Measurements from ENCODE around the gene ZNF462. TPM values are rescaled to one million over a fixed set of nuclear protein-coding genes. Genes with fewer than 3 reads are reported as not detected.

Gene ZNF462
- total RNA-seq, 3 donors from 2014 or later (not counting 1 experiment from before 2014, with no cell fraction given): 0.33 to 0.93 (median 0.35) TPM

GRCh38 chr9:106921341-106921899, 58.5 kb downstream of the ZNF462 start:
- Histone ChIP-seq H3K9me3 (ENCODE audit: control insufficient read depth, insufficient read depth, low read length) (peaks cover 3% of the 10 kb centered on the region), H3K27ac (ENCODE audit: low read length) (peak overlapping the region; percentile 10), H3K36me3 (ENCODE audit: control insufficient read depth, insufficient read depth, low read length) (no peaks in the 10 kb centered on the region), H3K27me3 (ENCODE audit: control insufficient read depth, insufficient read depth, low read length) (no peaks in the 10 kb centered on the region), H3K4me3 (ENCODE audit: low read length) (no peak overlapping the region), H3K4me1 (ENCODE audit: control insufficient read depth, insufficient read depth, low read length) (peaks cover 17% of the 10 kb centered on the region)
- no peak for TF ChIP-seq CTCF (IDR thresholded peaks at IDR 0.05)
- Mint-ChIP-seq H3K4me1 (peaks cover 11 to 17% of the 10 kb centered on the region in 2 donors), H3K9me3 (peaks cover 0 to 2% of the 10 kb centered on the region in 2 donors), H3K27me3 (ENCODE audit: low read depth in 2 of 2) (peaks cover 0 to 2% of the 10 kb centered on the region in 2 donors), H3K27ac (peak overlapping the region; percentile 42 to 82), H3K4me3 (no peak overlapping the region), H3K36me3 (no peaks in the 10 kb centered on the region)
- WGBS (ENCODE audit: insufficient coverage): 36% methylated on average over 3 of the region's 3 CpGs
- ATAC-seq (peak; percentile 85 to 98 (median 97)), DNase-seq (peak in 1 of 2 donors; percentile 57)
- intact Hi-C loops (cut with micrococcal nuclease): no loop called here

- no CpG with 5 or more reads among the region's 1 CpG for WGBS (ENCODE audit: insufficient coverage)
- Mint-ChIP-seq H3K27me3 (ENCODE audit: low read depth in 2 of 2) (no peaks in the 10 kb centered on the region), H3K36me3 (no peaks in the 10 kb centered on the region), H3K9me3 (peaks cover 0 to 2% of the 10 kb centered on the region in 2 donors), H3K27ac (no peak overlapping the region), H3K4me3 (no peak overlapping the region), H3K4me1 (peaks cover 11 to 17% of the 10 kb centered on the region in 2 donors)
- ATAC-seq: no peak
- no peak for DNase-seq
- intact Hi-C loops (cut with micrococcal nuclease): no loop called here
- Histone ChIP-seq H3K27me3 (ENCODE audit: control insufficient read depth, insufficient read depth, low read length) (no peaks in the 10 kb centered on the region), H3K9me3 (ENCODE audit: control insufficient read depth, insufficient read depth, low read length) (peaks cover 3% of the 10 kb centered on the region), H3K27ac (ENCODE audit: low read length) (no peak overlapping the region), H3K4me3 (ENCODE audit: low read length) (no peak overlapping the region), H3K36me3 (ENCODE audit: control insufficient read depth, insufficient read depth, low read length) (no peaks in the 10 kb centered on the region), H3K4me1 (ENCODE audit: control insufficient read depth, insufficient read depth, low read length) (peaks cover 17% of the 10 kb centered on the region)
- no peak for TF ChIP-seq CTCF (IDR thresholded peaks at IDR 0.05)
Measured at GRCh38 chr9:106922026-106922425, 59.1 kb downstream of the ZNF462 start.

GRCh38 chr9:106925392-106925791, 62.4 kb downstream of the ZNF462 start:
- ATAC-seq (no peak), DNase-seq (no peak)
- H3K27me3 Mint-ChIP-seq (ENCODE audit: low read depth in 2 of 2): peaks cover 0 to 3% of the 10 kb centered on the region in 2 donors
- peaks cover 15% of the 10 kb centered on the region for H3K4me1 ChIP-seq (ENCODE audit: control insufficient read depth, insufficient read depth, low read length)
- H3K36me3 Mint-ChIP-seq: no peaks in the 10 kb centered on the region
- peaks cover 0 to 2% of the 10 kb centered on the region in 2 donors for H3K9me3 Mint-ChIP-seq
- 85% methylated on average over 7 of the region's 7 CpGs for WGBS (ENCODE audit: insufficient coverage)
- H3K27me3 ChIP-seq (ENCODE audit: control insufficient read depth, insufficient read depth, low read length): no peaks in the 10 kb centered on the region
- no peak overlapping the region for H3K4me3 Mint-ChIP-seq
- peaks cover 3% of the 10 kb centered on the region for H3K9me3 ChIP-seq (ENCODE audit: control insufficient read depth, insufficient read depth, low read length)
- no peak overlapping the region for H3K27ac ChIP-seq (ENCODE audit: low read length)
- no peaks in the 10 kb centered on the region for H3K36me3 ChIP-seq (ENCODE audit: control insufficient read depth, insufficient read depth, low read length)
- peaks cover 11% of the 10 kb centered on the region in 2 donors for H3K4me1 Mint-ChIP-seq
- H3K4me3 ChIP-seq (ENCODE audit: low read length): no peak overlapping the region
- no peak overlapping the region for H3K27ac Mint-ChIP-seq
- TF ChIP-seq CTCF (IDR thresholded peaks at IDR 0.05): no peak
- intact Hi-C loops (cut with micrococcal nuclease): no loop called here

- intact Hi-C loops (cut with micrococcal nuclease): no loop called here
- Mint-ChIP-seq H3K9me3 (peaks cover 0 to 2% of the 10 kb centered on the region in 2 donors), H3K36me3 (no peaks in the 10 kb centered on the region), H3K27me3 (ENCODE audit: low read depth in 2 of 2) (peaks cover 0 to 3% of the 10 kb centered on the region in 2 donors), H3K27ac (no peak overlapping the region), H3K4me1 (no peaks in the 10 kb centered on the region), H3K4me3 (no peak overlapping the region)
- ATAC-seq (no peak), DNase-seq (no peak)
- H3K4me3 ChIP-seq (ENCODE audit: low read length): no peak overlapping the region
- no peaks in the 10 kb centered on the region for H3K36me3 ChIP-seq (ENCODE audit: control insufficient read depth, insufficient read depth, low read length)
- WGBS (ENCODE audit: insufficient coverage): 92% methylated on average over 5 of the region's 5 CpGs
- peaks cover 3% of the 10 kb centered on the region for H3K9me3 ChIP-seq (ENCODE audit: control insufficient read depth, insufficient read depth, low read length)
- H3K4me1 ChIP-seq (ENCODE audit: control insufficient read depth, insufficient read depth, low read length): no peaks in the 10 kb centered on the region
- H3K27me3 ChIP-seq (ENCODE audit: control insufficient read depth, insufficient read depth, low read length): no peaks in the 10 kb centered on the region
- no peak overlapping the region for H3K27ac ChIP-seq (ENCODE audit: low read length)
- TF ChIP-seq CTCF (IDR thresholded peaks at IDR 0.05): no peak
Measured at GRCh38 chr9:106927916-106928315, 65.0 kb downstream of the ZNF462 start.
